Measurements from ENCODE around the gene NELL1. TPM values are rescaled to one million over a fixed set of nuclear protein-coding genes. Genes with fewer than 3 reads are reported as not detected.

Gene NELL1
- total and polyA plus RNA-seq, 7 experiments from 2014 or later, result not detected

DNA sequence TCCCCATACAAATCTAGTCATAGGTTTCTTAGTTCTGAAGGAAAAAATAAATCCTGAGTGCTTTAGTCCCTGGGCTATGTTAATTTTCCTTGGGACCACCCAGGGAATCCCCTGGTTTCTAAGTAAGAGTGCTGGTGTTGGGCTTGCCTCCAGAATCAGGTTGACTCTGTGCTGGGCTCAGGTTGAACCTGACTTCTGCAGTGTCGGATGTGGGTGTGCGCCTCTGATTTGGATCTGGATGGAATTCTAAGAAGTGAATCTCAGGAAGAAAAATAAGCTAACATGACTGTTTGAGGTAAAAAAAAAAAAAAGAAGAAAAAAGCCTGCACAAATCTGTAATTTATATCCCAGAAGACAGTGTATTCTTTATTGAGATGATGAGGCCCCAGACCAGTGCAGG, 29.0 kb upstream of the NELL1 start:
- POLR2A ChIA-PET, result no interaction called here
- no peak for DNase-seq
- Histone ChIP-seq H3K36me3 (ENCODE audit: control insufficient read depth in 2 of 3, insufficient read depth in 3 of 3, low read length in 3 of 3) (no peaks in the 10 kb centered on the region), H3K9me3 (ENCODE audit: control insufficient read depth in 2 of 3, low read length in 3 of 3) (no peaks in the 10 kb centered on the region), H3K4me3 (ENCODE audit: low read length) (no peak overlapping the region), H3K27me3 (ENCODE audit: control insufficient read depth in 2 of 2, insufficient read depth in 2 of 2, low read length in 2 of 2) (no peaks in the 10 kb centered on the region), H3K27ac (ENCODE audit: low read depth, low read length) (no peak overlapping the region), H3K4me1 (ENCODE audit: control insufficient read depth in 2 of 2, insufficient read depth in 2 of 2, low read length in 2 of 2) (no peaks in the 10 kb centered on the region)
- Mint-ChIP-seq H3K27me3 (peaks cover 0 to 30% (median 18%) of the 10 kb centered on the region in 5 donors), H3K36me3 (no peaks in the 10 kb centered on the region), H3K27ac (no peak overlapping the region), H3K4me3 (no peak overlapping the region), H3K4me1 (no peaks in the 10 kb centered on the region), H3K9me3 (peaks cover 0 to 2% (median 0%) of the 10 kb centered on the region in 11 donors)
- CTCF ChIA-PET, result no interaction called here
- ATAC-seq, result no peak
- intact Hi-C loops (cut with micrococcal nuclease), result no loop called here

DNA sequence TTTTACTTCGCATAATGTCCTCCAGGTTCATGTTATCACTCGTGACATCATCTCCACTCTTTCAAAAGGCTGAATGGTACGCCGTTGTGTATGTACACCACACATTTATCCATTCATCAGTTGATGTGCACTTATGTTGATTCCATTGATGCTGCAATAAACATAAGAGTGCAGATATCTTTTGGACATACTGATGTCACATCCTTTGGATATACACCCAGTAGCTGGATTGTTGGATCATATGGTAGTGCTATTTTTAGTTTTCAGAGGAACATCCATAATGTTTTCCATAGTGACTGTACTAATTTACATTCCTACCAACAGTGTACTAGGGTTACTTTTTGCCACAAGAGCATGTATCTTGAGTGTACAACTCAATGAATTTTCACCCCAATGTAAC, 25.0 kb upstream of the NELL1 start:
- Mint-ChIP-seq H3K9me3 (peaks cover 0 to 2% (median 0%) of the 10 kb centered on the region in 11 donors), H3K27me3 (peaks cover 0 to 16% (median 12%) of the 10 kb centered on the region in 5 donors), H3K4me1 (no peaks in the 10 kb centered on the region), H3K4me3 (no peak overlapping the region), H3K27ac (no peak overlapping the region), H3K36me3 (no peaks in the 10 kb centered on the region)
- Histone ChIP-seq H3K27me3 (ENCODE audit: control insufficient read depth in 2 of 2, insufficient read depth in 2 of 2, low read length in 2 of 2) (no peaks in the 10 kb centered on the region), H3K27ac (ENCODE audit: low read depth, low read length) (no peak overlapping the region), H3K9me3 (ENCODE audit: control insufficient read depth in 2 of 3, low read length in 3 of 3) (no peaks in the 10 kb centered on the region), H3K4me1 (ENCODE audit: control insufficient read depth in 2 of 2, insufficient read depth in 2 of 2, low read length in 2 of 2) (no peaks in the 10 kb centered on the region), H3K4me3 (ENCODE audit: low read length) (no peak overlapping the region), H3K36me3 (ENCODE audit: control insufficient read depth in 2 of 3, insufficient read depth in 3 of 3, low read length in 3 of 3) (no peaks in the 10 kb centered on the region)
- ChIA-PET CTCF (no interaction called here), POLR2A (no interaction called here)
- no peak for DNase-seq
- intact Hi-C loops (cut with micrococcal nuclease), result no loop called here
- no peak for ATAC-seq

DNA sequence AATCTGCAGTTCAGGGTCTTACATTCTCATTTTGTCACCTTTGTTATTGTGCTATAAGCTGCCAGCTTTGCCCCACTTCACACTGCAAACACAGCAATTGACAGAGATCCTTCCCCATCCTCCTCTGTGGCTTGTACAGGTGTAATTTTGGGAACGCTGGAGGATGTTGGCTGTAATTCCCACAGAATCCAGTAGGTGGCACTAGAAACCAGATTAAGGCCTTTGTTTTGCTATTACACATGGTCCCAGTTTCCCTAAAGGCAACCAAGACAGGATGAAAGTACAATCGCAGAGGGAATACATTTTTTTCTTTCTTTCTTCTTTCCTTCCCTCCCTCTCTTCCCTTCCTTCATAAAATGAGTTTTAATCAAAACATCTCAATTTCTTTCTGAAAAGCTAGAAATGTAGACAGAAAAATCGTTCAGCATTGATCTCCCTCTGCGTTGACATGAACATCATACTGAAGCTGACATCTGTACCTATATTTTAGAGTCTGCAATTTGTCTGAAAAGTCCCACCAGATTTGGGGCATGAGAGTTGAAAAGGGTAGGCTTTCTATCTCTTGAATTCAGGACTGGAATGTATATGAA, 21.3 kb upstream of the NELL1 start:
- no peak overlapping the region for H3K27ac Mint-ChIP-seq
- peaks cover 0 to 19% (median 13%) of the 10 kb centered on the region in 5 donors for H3K27me3 Mint-ChIP-seq
- H3K36me3 Mint-ChIP-seq, result no peaks in the 10 kb centered on the region
- POLR2A ChIA-PET, result no interaction called here
- H3K4me1 Mint-ChIP-seq, result no peaks in the 10 kb centered on the region
- H3K27me3 ChIP-seq (ENCODE audit: control insufficient read depth in 2 of 2, insufficient read depth in 2 of 2, low read length in 2 of 2), result no peaks in the 10 kb centered on the region
- no peak overlapping the region for H3K27ac ChIP-seq (ENCODE audit: low read depth, low read length)
- H3K4me3 ChIP-seq (ENCODE audit: low read length), result no peak overlapping the region
- intact Hi-C loops (cut with micrococcal nuclease), result loop anchor here (2.0 to 5.0 kb wide), 2 partner anchors 25 to 864 kb away; no protein-coding TSS in a partner anchor
- no peaks in the 10 kb centered on the region for H3K9me3 ChIP-seq (ENCODE audit: control insufficient read depth in 2 of 3, low read length in 3 of 3)
- H3K4me3 Mint-ChIP-seq, result no peak overlapping the region
- no peaks in the 10 kb centered on the region for H3K36me3 ChIP-seq (ENCODE audit: control insufficient read depth in 2 of 3, insufficient read depth in 3 of 3, low read length in 3 of 3)
- H3K4me1 ChIP-seq (ENCODE audit: control insufficient read depth in 2 of 2, insufficient read depth in 2 of 2, low read length in 2 of 2), result no peaks in the 10 kb centered on the region
- ATAC-seq, result peak; percentile 49
- peaks cover 0 to 2% (median 0%) of the 10 kb centered on the region in 11 donors for H3K9me3 Mint-ChIP-seq
- DNase-seq, result peak in 5 of 9 donors; percentile 9 to 32 (median 21)
- CTCF ChIA-PET, result interaction anchor here (0.7 kb wide), 1 partner anchor 122 kb away, joined by 3 read pairs; no protein-coding TSS in a partner anchor

GRCh38 chr11:20652150-20652806, 17.1 kb upstream of the NELL1 start:
- Mint-ChIP-seq H3K9me3 (no peaks in the 10 kb centered on the region), H3K27ac (no peak overlapping the region), H3K4me1 (no peaks in the 10 kb centered on the region), H3K36me3 (no peaks in the 10 kb centered on the region), H3K27me3 (peaks cover 6 to 29% (median 20%) of the 10 kb centered on the region in 5 donors), H3K4me3 (no peak overlapping the region)
- intact Hi-C loops (cut with micrococcal nuclease), result no loop called here
- H3K9me3 ChIP-seq (ENCODE audit: control insufficient read depth in 2 of 3, low read length in 3 of 3), result no peaks in the 10 kb centered on the region
- no peaks in the 10 kb centered on the region for H3K27me3 ChIP-seq (ENCODE audit: control insufficient read depth in 2 of 2, insufficient read depth in 2 of 2, low read length in 2 of 2)
- H3K36me3 ChIP-seq (ENCODE audit: control insufficient read depth in 2 of 3, insufficient read depth in 3 of 3, low read length in 3 of 3), result no peaks in the 10 kb centered on the region
- no peak overlapping the region for H3K27ac ChIP-seq (ENCODE audit: low read depth, low read length)
- no peak for ATAC-seq
- no peaks in the 10 kb centered on the region for H3K4me1 ChIP-seq (ENCODE audit: control insufficient read depth in 2 of 2, insufficient read depth in 2 of 2, low read length in 2 of 2)
- POLR2A ChIA-PET, result no interaction called here
- CTCF ChIA-PET, result no interaction called here
- DNase-seq, result no peak
- H3K4me3 ChIP-seq (ENCODE audit: low read length), result no peak overlapping the region

DNA sequence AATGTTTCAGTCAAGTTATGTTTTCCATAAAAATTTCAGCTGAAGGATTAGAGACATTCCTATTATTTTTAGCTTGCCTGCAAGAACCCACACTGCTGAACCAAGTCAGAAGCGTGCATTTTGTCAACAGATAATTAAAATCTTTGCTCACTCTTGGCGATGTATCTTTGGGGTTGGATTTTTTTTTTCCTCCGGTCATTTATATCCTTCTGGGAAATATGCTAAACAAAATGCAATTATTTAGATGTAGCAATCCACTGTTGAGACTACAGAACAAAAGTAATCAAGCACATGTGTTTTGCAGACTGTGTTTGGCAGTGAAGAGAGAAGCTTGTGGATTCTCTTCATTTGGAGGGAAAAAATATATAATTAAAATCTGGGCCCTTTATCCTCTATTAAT, 15.3 kb upstream of the NELL1 start:
- intact Hi-C loops (cut with micrococcal nuclease), result no loop called here
- no peak for DNase-seq
- no peak for ATAC-seq
- no peak overlapping the region for H3K4me3 ChIP-seq (ENCODE audit: low read length)
- H3K27me3 ChIP-seq (ENCODE audit: control insufficient read depth in 2 of 2, insufficient read depth in 2 of 2, low read length in 2 of 2), result no peaks in the 10 kb centered on the region
- no peak overlapping the region for H3K4me3 Mint-ChIP-seq
- ChIA-PET CTCF (no interaction called here), POLR2A (no interaction called here)
- no peaks in the 10 kb centered on the region for H3K36me3 Mint-ChIP-seq
- H3K27ac Mint-ChIP-seq, result no peak overlapping the region
- H3K36me3 ChIP-seq (ENCODE audit: control insufficient read depth in 2 of 3, insufficient read depth in 3 of 3, low read length in 3 of 3), result no peaks in the 10 kb centered on the region
- peaks cover 6 to 38% (median 20%) of the 10 kb centered on the region in 5 donors for H3K27me3 Mint-ChIP-seq
- H3K9me3 Mint-ChIP-seq, result no peaks in the 10 kb centered on the region
- no peak overlapping the region for H3K27ac ChIP-seq (ENCODE audit: low read depth, low read length)
- no peaks in the 10 kb centered on the region for H3K9me3 ChIP-seq (ENCODE audit: control insufficient read depth in 2 of 3, low read length in 3 of 3)
- H3K4me1 Mint-ChIP-seq, result no peaks in the 10 kb centered on the region
- H3K4me1 ChIP-seq (ENCODE audit: control insufficient read depth in 2 of 2, insufficient read depth in 2 of 2, low read length in 2 of 2), result no peaks in the 10 kb centered on the region

- ChIA-PET CTCF (no interaction called here), POLR2A (no interaction called here)
- DNase-seq (no peak), ATAC-seq (no peak)
- Mint-ChIP-seq H3K4me3 (no peak overlapping the region), H3K27me3 (peaks cover 9 to 38% (median 21%) of the 10 kb centered on the region in 5 donors), H3K27ac (no peak overlapping the region), H3K9me3 (peaks cover 0 to 3% (median 1%) of the 10 kb centered on the region in 11 donors), H3K36me3 (no peaks in the 10 kb centered on the region), H3K4me1 (no peaks in the 10 kb centered on the region)
- H3K4me1 ChIP-seq (ENCODE audit: control insufficient read depth in 2 of 2, insufficient read depth in 2 of 2, low read length in 2 of 2), result no peaks in the 10 kb centered on the region
- H3K27ac ChIP-seq (ENCODE audit: low read depth, low read length), result no peak overlapping the region
- intact Hi-C loops (cut with micrococcal nuclease), result no loop called here
- no peaks in the 10 kb centered on the region for H3K27me3 ChIP-seq (ENCODE audit: control insufficient read depth in 2 of 2, insufficient read depth in 2 of 2, low read length in 2 of 2)
- no peak overlapping the region for H3K4me3 ChIP-seq (ENCODE audit: low read length)
- H3K9me3 ChIP-seq (ENCODE audit: control insufficient read depth in 2 of 3, low read length in 3 of 3), result no peaks in the 10 kb centered on the region
- no peaks in the 10 kb centered on the region for H3K36me3 ChIP-seq (ENCODE audit: control insufficient read depth in 2 of 3, insufficient read depth in 3 of 3, low read length in 3 of 3)
Observed at GRCh38 chr11:20656901-20657300, 12.5 kb upstream of the NELL1 start.

- peaks cover 9 to 40% (median 21%) of the 10 kb centered on the region in 5 donors for H3K27me3 Mint-ChIP-seq
- ATAC-seq (no peak), DNase-seq (no peak)
- no peaks in the 10 kb centered on the region for H3K4me1 ChIP-seq (ENCODE audit: control insufficient read depth in 2 of 2, insufficient read depth in 2 of 2, low read length in 2 of 2)
- ChIA-PET POLR2A (no interaction called here), CTCF (no interaction called here)
- no peak overlapping the region for H3K4me3 Mint-ChIP-seq
- H3K27me3 ChIP-seq (ENCODE audit: control insufficient read depth in 2 of 2, insufficient read depth in 2 of 2, low read length in 2 of 2), result no peaks in the 10 kb centered on the region
- no peak overlapping the region for H3K4me3 ChIP-seq (ENCODE audit: low read length)
- no peak overlapping the region for H3K27ac Mint-ChIP-seq
- peaks cover 0 to 4% (median 0%) of the 10 kb centered on the region in 5 donors for H3K36me3 Mint-ChIP-seq
- intact Hi-C loops (cut with micrococcal nuclease), result no loop called here
- H3K36me3 ChIP-seq (ENCODE audit: control insufficient read depth in 2 of 3, insufficient read depth in 3 of 3, low read length in 3 of 3), result no peaks in the 10 kb centered on the region
- H3K4me1 Mint-ChIP-seq, result no peaks in the 10 kb centered on the region
- H3K9me3 ChIP-seq (ENCODE audit: control insufficient read depth in 2 of 3, low read length in 3 of 3), result no peaks in the 10 kb centered on the region
- peaks cover 0 to 11% (median 4%) of the 10 kb centered on the region in 11 donors for H3K9me3 Mint-ChIP-seq
- no peak overlapping the region for H3K27ac ChIP-seq (ENCODE audit: low read depth, low read length)
Observed at GRCh38 chr11:20658135-20658534, 11.3 kb upstream of the NELL1 start.

Data from naive thymus-derived CD4-positive, alpha-beta T cell (primary cell).